ENCODE results near the gene LTC4S. TPM values are rescaled to one million over a fixed set of nuclear protein-coding genes. Genes with fewer than 3 reads are reported as not detected.

LTC4S gene
- total RNA-seq, 1 donor: 1.4 TPM

DNA sequence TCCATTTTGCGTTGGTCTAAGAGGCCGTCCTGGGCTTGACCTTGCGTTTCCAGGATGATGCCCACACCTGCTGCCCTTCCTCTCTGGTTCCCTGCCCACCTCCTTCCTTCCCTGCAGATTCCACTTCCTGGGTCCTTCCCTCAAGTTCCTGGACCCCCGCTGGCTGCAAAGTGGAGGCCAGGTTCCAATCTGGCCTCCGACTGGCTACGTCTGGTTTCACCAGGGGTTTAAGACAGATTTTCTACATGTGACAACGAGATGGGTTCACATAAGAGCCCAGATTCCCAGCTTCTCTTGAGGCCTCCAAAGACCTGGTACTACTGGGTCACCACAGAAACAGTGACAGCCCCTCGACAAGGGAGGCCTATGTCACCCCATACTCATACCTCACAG is 10.8 kb downstream of the LTC4S start:
- Histone ChIP-seq H3K36me3 (ENCODE audit: insufficient read depth, low read length) (peaks cover 14% of the 10 kb centered on the region), H3K4me1 (ENCODE audit: insufficient read depth, low read length) (peaks cover 28% of the 10 kb centered on the region), H3K9me3 (ENCODE audit: low read depth, low read length) (no peaks in the 10 kb centered on the region), H3K27ac (ENCODE audit: low read depth, low read length) (peak overlapping the region; percentile 45), H3K4me2 (ENCODE audit: insufficient read depth, low read length) (peak overlapping the region; percentile 86), H3K79me2 (ENCODE audit: insufficient read depth, low read length) (peaks cover 45% of the 10 kb centered on the region), H4K20me1 (ENCODE audit: insufficient read depth, low read length) (peaks cover 37% of the 10 kb centered on the region), H2AFZ (ENCODE audit: low read length) (no peak overlapping the region), H3K27me3 (ENCODE audit: insufficient read depth, low read length) (no peaks in the 10 kb centered on the region), H3K4me3 (ENCODE audit: insufficient read depth, low read length) (peak overlapping the region; percentile 80)
- DNase-seq (ENCODE audit: insufficient read length, low spot score, missing footprints): no peak
- TF ChIP-seq, protein P1, sequence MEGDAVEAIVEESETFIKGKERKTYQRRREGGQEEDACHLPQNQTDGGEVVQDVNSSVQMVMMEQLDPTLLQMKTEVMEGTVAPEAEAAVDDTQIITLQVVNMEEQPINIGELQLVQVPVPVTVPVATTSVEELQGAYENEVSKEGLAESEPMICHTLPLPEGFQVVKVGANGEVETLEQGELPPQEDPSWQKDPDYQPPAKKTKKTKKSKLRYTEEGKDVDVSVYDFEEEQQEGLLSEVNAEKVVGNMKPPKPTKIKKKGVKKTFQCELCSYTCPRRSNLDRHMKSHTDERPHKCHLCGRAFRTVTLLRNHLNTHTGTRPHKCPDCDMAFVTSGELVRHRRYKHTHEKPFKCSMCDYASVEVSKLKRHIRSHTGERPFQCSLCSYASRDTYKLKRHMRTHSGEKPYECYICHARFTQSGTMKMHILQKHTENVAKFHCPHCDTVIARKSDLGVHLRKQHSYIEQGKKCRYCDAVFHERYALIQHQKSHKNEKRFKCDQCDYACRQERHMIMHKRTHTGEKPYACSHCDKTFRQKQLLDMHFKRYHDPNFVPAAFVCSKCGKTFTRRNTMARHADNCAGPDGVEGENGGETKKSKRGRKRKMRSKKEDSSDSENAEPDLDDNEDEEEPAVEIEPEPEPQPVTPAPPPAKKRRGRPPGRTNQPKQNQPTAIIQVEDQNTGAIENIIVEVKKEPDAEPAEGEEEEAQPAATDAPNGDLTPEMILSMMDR (IDR thresholded peaks at IDR 0.05; ENCODE audit: extremely low read depth, low read depth, low read length): no peak

DNA sequence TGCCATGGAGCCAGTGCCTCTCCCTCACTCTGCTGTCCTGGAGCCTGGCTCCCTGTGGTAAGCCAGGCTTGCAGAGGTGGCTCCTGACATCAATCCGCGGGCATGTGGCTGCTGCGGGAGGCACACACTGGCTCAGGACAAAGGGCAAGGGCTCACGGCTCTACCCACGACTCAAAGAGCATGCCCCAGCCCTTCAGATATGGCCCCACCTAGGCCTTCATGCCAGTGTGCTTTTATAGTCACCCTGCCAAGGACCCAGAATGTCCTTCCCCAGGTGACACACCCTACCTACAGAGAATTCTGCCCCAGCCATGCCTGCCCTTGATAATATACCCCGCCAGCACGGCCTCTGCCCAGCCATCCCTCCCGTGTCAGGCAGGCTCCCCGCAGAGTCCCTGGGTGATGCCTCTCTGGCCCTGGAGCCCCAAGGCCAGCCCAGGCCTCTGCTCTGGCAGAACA is 11.3 kb downstream of the LTC4S start:
- Histone ChIP-seq H4K20me1 (ENCODE audit: insufficient read depth, low read length) (peaks cover 37% of the 10 kb centered on the region), H3K27me3 (ENCODE audit: insufficient read depth, low read length) (no peaks in the 10 kb centered on the region), H3K4me3 (ENCODE audit: insufficient read depth, low read length) (peak overlapping the region; percentile 80), H2AFZ (ENCODE audit: low read length) (no peak overlapping the region), H3K9me3 (ENCODE audit: low read depth, low read length) (no peaks in the 10 kb centered on the region), H3K36me3 (ENCODE audit: insufficient read depth, low read length) (peaks cover 8% of the 10 kb centered on the region), H3K4me1 (ENCODE audit: insufficient read depth, low read length) (peaks cover 28% of the 10 kb centered on the region), H3K27ac (ENCODE audit: low read depth, low read length) (peak overlapping the region; percentile 45), H3K4me2 (ENCODE audit: insufficient read depth, low read length) (peak overlapping the region; percentile 86), H3K79me2 (ENCODE audit: insufficient read depth, low read length) (peaks cover 45% of the 10 kb centered on the region)
- TF ChIP-seq, protein P1 (IDR thresholded peaks at IDR 0.05; ENCODE audit: extremely low read depth, low read depth, low read length): no peak
- DNase-seq (ENCODE audit: insufficient read length, low spot score, missing footprints): peak; percentile 92

DNA sequence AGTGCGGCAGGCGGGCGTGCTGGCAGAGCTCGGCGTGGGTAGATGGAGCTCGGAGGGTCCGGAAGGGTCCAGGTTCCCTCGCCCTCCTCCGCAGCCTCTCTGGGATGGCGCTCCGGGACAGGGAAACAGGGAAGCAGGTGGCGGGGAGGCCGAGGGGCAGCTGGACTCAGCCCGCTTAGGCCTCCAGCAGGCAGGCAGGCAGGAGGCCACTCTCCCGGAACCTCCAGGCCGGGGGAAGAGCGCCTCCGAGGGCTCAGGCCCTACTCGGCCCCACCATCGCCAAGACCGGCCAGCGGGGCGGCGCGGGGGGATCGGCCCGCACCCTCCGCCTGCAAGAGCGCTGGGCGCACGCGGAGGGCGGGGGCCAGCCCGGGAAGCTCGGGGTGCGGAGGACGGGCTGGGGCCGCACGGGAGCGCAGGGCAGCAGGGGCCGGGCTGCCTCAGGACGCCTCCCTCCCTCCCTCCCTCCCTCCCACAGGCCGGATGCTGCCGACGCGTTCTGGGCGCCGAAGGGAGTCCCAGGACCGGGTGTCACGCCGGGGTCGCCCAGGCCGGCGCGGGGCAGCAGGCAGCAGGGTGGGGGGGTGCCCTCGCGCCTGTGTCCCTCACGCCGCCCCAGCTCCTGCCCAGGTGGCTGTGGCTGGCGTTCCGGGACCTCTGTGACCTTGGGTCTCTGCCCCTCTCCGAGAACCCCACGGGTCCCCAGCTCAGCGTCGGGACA is 11.9 kb downstream of the LTC4S start:
- Histone ChIP-seq H3K36me3 (ENCODE audit: insufficient read depth, low read length) (peaks cover 5% of the 10 kb centered on the region), H3K79me2 (ENCODE audit: insufficient read depth, low read length) (peaks cover 45% of the 10 kb centered on the region), H2AFZ (ENCODE audit: low read length) (peak overlapping the region; percentile 9), H3K4me3 (ENCODE audit: insufficient read depth, low read length) (peak overlapping the region; percentile 80), H3K27me3 (ENCODE audit: insufficient read depth, low read length) (no peaks in the 10 kb centered on the region), H4K20me1 (ENCODE audit: insufficient read depth, low read length) (peaks cover 37% of the 10 kb centered on the region), H3K4me2 (ENCODE audit: insufficient read depth, low read length) (peak overlapping the region; percentile 86), H3K4me1 (ENCODE audit: insufficient read depth, low read length) (peaks cover 28% of the 10 kb centered on the region), H3K27ac (ENCODE audit: low read depth, low read length) (peak overlapping the region; percentile 58), H3K9me3 (ENCODE audit: low read depth, low read length) (no peaks in the 10 kb centered on the region)
- peak; percentile 98 for DNase-seq (ENCODE audit: insufficient read length, low spot score, missing footprints)
- TF ChIP-seq, protein P1 (IDR thresholded peaks at IDR 0.05; ENCODE audit: extremely low read depth, low read depth, low read length): no peak

DNA sequence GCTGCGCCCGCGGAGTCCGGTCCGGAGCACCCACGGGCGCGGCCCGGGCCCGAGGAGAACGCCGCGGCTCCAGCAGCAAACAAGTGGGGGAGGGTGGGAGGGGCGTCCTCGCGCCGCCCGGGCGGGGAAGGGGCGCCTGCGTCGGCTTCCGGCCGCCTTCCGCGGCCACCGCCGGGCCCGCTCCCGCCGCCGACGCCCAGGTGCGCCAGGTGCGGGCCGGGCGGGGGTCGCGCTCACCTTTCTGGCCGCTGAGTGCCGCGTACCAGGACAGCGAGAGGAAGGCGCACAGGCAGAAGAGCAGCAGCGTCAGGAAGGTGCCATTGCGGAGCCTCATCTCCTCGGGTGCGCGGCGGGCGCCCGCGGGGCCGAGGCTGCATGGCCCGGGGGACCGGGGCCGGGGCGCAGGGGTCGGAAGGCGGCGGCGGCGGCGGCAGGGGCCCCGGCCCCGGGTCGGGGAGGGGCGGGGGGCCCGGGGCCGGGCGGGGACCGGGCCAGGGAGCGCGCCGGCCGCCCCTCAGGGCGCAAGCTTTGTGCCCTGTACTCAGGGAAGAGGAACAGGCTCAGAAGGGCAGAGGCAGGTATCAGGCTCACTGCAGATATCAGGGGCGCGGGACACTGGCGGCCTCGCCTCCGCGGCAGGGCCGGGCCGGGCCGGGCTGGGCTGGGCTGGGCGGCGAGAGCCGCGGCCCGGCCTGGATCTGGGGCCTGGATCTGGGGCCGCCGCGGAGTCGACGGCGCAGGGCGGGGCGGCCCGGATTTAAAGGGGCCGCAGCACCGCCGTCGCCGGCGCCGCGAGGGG is 12.7 kb downstream of the LTC4S start, which contains the start of gene MGAT4B:
Gene MGAT4B, minus strand, starts transcription at position 617 of the 799 bp plus-strand sequence. Its CDS starts 283 bp downstream, at position 334.
- peak within 1 kb of the TSS; percentile 80 for H3K4me3 ChIP-seq (ENCODE audit: insufficient read depth, low read length)
- H3K27ac ChIP-seq (ENCODE audit: low read depth, low read length): peak within 1 kb of the TSS; percentile 58
- TF ChIP-seq, protein P1 (IDR thresholded peaks at IDR 0.05; ENCODE audit: extremely low read depth, low read depth, low read length): no peak
- H4K20me1 ChIP-seq (ENCODE audit: insufficient read depth, low read length): peaks cover 37% of the 10 kb centered on the region
- peak within 1 kb of the TSS; percentile 86 for H3K4me2 ChIP-seq (ENCODE audit: insufficient read depth, low read length)
- H3K27me3 ChIP-seq (ENCODE audit: insufficient read depth, low read length): no peaks in the 10 kb centered on the region
- H3K9me3 ChIP-seq (ENCODE audit: low read depth, low read length): no peaks in the 10 kb centered on the region
- DNase-seq (ENCODE audit: insufficient read length, low spot score, missing footprints): peak; percentile 100
- peaks cover 28% of the 10 kb centered on the region for H3K4me1 ChIP-seq (ENCODE audit: insufficient read depth, low read length)
- H3K79me2 ChIP-seq (ENCODE audit: insufficient read depth, low read length): peaks cover 45% of the 10 kb centered on the region
- H2AFZ ChIP-seq (ENCODE audit: low read length): no peak within 1 kb of the TSS
- peaks cover 5% of the 10 kb centered on the region for H3K36me3 ChIP-seq (ENCODE audit: insufficient read depth, low read length)
